ENCODE measurements around the gene ARHGAP26. TPM values are rescaled to one million over a fixed set of nuclear protein-coding genes. Genes with fewer than 3 reads are reported as not detected.

The ARHGAP26 gene
- total and polyA plus RNA-seq, 2 donors (not counting 3 experiments of a cell fraction or from before 2014, with no cell fraction given), result 3.1 to 16.2 TPM

DNA sequence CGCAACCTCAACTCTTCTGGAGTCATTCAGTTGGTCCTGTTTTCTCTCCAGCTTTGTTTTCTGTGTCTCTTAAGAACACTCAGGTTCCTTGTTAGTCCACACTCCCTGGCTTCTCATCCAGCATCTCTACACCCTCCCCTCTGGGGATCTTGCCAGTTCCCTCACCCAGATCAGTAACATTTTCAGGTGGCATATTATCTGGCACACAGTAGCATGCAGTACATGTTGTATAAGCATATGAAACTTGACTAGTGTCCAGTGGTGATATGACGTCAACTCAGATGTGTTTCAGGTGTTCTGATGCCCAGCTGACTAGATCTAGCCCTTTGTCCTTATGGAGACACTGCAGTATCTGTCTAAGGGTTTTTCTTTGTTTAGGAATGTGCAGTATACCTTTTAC lies 184.3 kb downstream of the ARHGAP26 start:
- CTCF ChIA-PET, result no interaction called here

More for the DNA sequence above, 184.3 kb downstream of the ARHGAP26 start:
- FAIRE-seq (no peak), DNase-seq (ENCODE audit: low read depth, low spot score) (no peak)
- Histone ChIP-seq H3K27ac (ENCODE audit: insufficient read depth, low read depth, low read length) (no peak overlapping the region), H2AFZ (ENCODE audit: low read depth, low read length) (no peak overlapping the region), H3K27me3 (ENCODE audit: control insufficient read depth in 2 of 2, insufficient read depth in 2 of 2, low read length in 2 of 2) (no peaks in the 10 kb centered on the region), H3K9me3 (replicated peaks; ENCODE audit: control insufficient read depth, insufficient read depth, low read length) (no peaks in the 10 kb centered on the region), H3K36me3 (ENCODE audit: control insufficient read depth in 2 of 2, extremely low read depth in 1 of 2, insufficient read depth in 2 of 2, low read length in 2 of 2) (no peaks in the 10 kb centered on the region), H3K4me3 (replicated peaks in 1 of 3; ENCODE audit: insufficient read depth in 1 of 3, low read depth in 1 of 3, low read length in 3 of 3) (no peak overlapping the region), H3K4me2 (ENCODE audit: insufficient read depth, low read length) (no peak overlapping the region), H3K4me1 (ENCODE audit: control insufficient read depth, extremely low read depth, insufficient read depth, low read length) (no peaks in the 10 kb centered on the region), H3K79me2 (ENCODE audit: control insufficient read depth, insufficient read depth, low read length) (no peaks in the 10 kb centered on the region), H3K9me1 (replicated peaks; ENCODE audit: control insufficient read depth, extremely low read depth, insufficient read depth, low read length) (no peaks in the 10 kb centered on the region), H4K20me1 (replicated peaks; ENCODE audit: control insufficient read depth, extremely low read depth, insufficient read depth, low read length) (no peaks in the 10 kb centered on the region), H3K9ac (replicated peaks; ENCODE audit: extremely low read depth, insufficient read depth, low read length) (no peak overlapping the region)
- no TSS peak for BruUV-seq (replicated peaks)
- TF ChIP-seq, protein P1, sequence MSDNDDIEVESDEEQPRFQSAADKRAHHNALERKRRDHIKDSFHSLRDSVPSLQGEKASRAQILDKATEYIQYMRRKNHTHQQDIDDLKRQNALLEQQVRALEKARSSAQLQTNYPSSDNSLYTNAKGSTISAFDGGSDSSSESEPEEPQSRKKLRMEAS (IDR thresholded peaks at IDR 0.05; ENCODE audit: insufficient read depth, insufficient read length), result no peak
- TF ChIP-seq MYC (IDR thresholded peaks at IDR 0.05; ENCODE audit: low read depth, low read length) (no peak), FOS (IDR thresholded peaks at IDR 0.05; ENCODE audit: borderline replicate concordance, insufficient read depth, low read length) (no peak), POLR2A (IDR thresholded peaks at IDR 0.05; ENCODE audit: low read depth, low read length) (no peak), GATA2 (IDR thresholded peaks at IDR 0.05; ENCODE audit: insufficient read depth, insufficient read length, low read depth, low read length) (no peak), EZH2 (IDR thresholded peaks at IDR 0.05; ENCODE audit: borderline replicate concordance, low read depth, low read length, severe bottlenecking) (no peak), POLR2AphosphoS5 (IDR thresholded peaks at IDR 0.05; ENCODE audit: insufficient read depth, low read depth, low read length) (no peak), JUN (IDR thresholded peaks at IDR 0.05; ENCODE audit: borderline replicate concordance, insufficient read depth, insufficient read length, low read depth) (no peak)
- TF ChIP-seq, protein P2, sequence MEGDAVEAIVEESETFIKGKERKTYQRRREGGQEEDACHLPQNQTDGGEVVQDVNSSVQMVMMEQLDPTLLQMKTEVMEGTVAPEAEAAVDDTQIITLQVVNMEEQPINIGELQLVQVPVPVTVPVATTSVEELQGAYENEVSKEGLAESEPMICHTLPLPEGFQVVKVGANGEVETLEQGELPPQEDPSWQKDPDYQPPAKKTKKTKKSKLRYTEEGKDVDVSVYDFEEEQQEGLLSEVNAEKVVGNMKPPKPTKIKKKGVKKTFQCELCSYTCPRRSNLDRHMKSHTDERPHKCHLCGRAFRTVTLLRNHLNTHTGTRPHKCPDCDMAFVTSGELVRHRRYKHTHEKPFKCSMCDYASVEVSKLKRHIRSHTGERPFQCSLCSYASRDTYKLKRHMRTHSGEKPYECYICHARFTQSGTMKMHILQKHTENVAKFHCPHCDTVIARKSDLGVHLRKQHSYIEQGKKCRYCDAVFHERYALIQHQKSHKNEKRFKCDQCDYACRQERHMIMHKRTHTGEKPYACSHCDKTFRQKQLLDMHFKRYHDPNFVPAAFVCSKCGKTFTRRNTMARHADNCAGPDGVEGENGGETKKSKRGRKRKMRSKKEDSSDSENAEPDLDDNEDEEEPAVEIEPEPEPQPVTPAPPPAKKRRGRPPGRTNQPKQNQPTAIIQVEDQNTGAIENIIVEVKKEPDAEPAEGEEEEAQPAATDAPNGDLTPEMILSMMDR (IDR thresholded peaks at IDR 0.05; ENCODE audit: extremely low read depth in 1 of 2, insufficient read depth in 1 of 2, low read depth in 1 of 2, low read length in 2 of 2), result no peak
- POLR2A ChIA-PET, result no interaction called here
- dilution Hi-C loops (cut with MboI; ENCODE audit: extremely low pct_ligation_motif_present, low sequenced_read_pairs) (no loop called here), intact Hi-C loops (cut with micrococcal nuclease) (loop anchor here (2.0 kb wide), 1 partner anchor 14 kb away; no protein-coding TSS in a partner anchor)
